ENCODE measurements around the gene IGSF11. TPM values are rescaled to one million over a fixed set of nuclear protein-coding genes. Genes with fewer than 3 reads are reported as not detected.

Gene IGSF11
- total and polyA plus RNA-seq, 2 donors (not counting 1 experiment from before 2014, with no cell fraction given): not detected

GRCh38 chr3:118981494-118982134 is 53.0 kb downstream of the IGSF11 start:
- Mint-ChIP-seq H3K27ac (no peak overlapping the region), H3K27me3 (peaks cover 26% of the 10 kb centered on the region), H3K4me1 (no peaks in the 10 kb centered on the region), H3K9me3 (ENCODE audit: insufficient read depth) (no peaks in the 10 kb centered on the region), H3K4me3 (no peak overlapping the region)
- ATAC-seq (ENCODE audit: low read depth) (no peak), DNase-seq (no peak)
- Histone ChIP-seq H3K4me1 (ENCODE audit: control insufficient read depth in 2 of 2, insufficient read depth in 2 of 2, low read length in 2 of 2) (no peaks in the 10 kb centered on the region), H3K4me3 (ENCODE audit: control extremely low read depth in 1 of 5, extremely low read depth in 1 of 5, insufficient read depth in 1 of 5, low read depth in 2 of 5, low read length in 4 of 5) (no peak overlapping the region), H4K20me1 (ENCODE audit: control insufficient read depth, insufficient read depth, low read length, poor library complexity, severe bottlenecking) (no peaks in the 10 kb centered on the region), H3K9me3 (ENCODE audit: control extremely low read depth in 1 of 3, control insufficient read depth in 2 of 3, insufficient read depth in 1 of 3, low read length in 2 of 3) (peaks cover 0 to 5% (median 0%) of the 10 kb centered on the region in 3 donors), H2AFZ (ENCODE audit: insufficient read depth, low read depth, low read length, poor library complexity, severe bottlenecking) (no peak overlapping the region), H3K36me3 (replicated peaks in 1 of 2; ENCODE audit: control extremely low read depth in 1 of 2, control insufficient read depth in 1 of 2, extremely low read depth in 1 of 2, insufficient read depth in 2 of 2, low read length in 1 of 2) (no peaks in the 10 kb centered on the region), H3K27ac (ENCODE audit: low read length in 2 of 2) (no peak overlapping the region), H3K9ac (ENCODE audit: low read length) (no peak overlapping the region), H3K79me2 (ENCODE audit: control insufficient read depth, insufficient read depth, low read length) (no peaks in the 10 kb centered on the region), H3K4me2 (replicated peaks; ENCODE audit: low read depth, low read length, poor library complexity, severe bottlenecking) (no peak overlapping the region), H3K27me3 (replicated peaks in 1 of 4; ENCODE audit: control extremely low read depth in 1 of 4, control insufficient read depth in 3 of 4, insufficient read depth in 4 of 4, low read length in 3 of 4) (no peaks in the 10 kb centered on the region)
- intact Hi-C loops (cut with micrococcal nuclease): no loop called here
- no peak for TF ChIP-seq EZH2 (IDR thresholded peaks at IDR 0.05; ENCODE audit: borderline replicate concordance, insufficient read depth, low read depth, low read length, poor library complexity, severe bottlenecking)
- TF ChIP-seq, protein P1, sequence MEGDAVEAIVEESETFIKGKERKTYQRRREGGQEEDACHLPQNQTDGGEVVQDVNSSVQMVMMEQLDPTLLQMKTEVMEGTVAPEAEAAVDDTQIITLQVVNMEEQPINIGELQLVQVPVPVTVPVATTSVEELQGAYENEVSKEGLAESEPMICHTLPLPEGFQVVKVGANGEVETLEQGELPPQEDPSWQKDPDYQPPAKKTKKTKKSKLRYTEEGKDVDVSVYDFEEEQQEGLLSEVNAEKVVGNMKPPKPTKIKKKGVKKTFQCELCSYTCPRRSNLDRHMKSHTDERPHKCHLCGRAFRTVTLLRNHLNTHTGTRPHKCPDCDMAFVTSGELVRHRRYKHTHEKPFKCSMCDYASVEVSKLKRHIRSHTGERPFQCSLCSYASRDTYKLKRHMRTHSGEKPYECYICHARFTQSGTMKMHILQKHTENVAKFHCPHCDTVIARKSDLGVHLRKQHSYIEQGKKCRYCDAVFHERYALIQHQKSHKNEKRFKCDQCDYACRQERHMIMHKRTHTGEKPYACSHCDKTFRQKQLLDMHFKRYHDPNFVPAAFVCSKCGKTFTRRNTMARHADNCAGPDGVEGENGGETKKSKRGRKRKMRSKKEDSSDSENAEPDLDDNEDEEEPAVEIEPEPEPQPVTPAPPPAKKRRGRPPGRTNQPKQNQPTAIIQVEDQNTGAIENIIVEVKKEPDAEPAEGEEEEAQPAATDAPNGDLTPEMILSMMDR (IDR thresholded peaks at IDR 0.05): no peak
- WGBS (ENCODE audit: insufficient coverage): 79% methylated on average over 6 of the region's 6 CpGs
- POLR2A ChIA-PET: no interaction called here
- CTCF ChIA-PET: no interaction called here

- Histone ChIP-seq H3K79me2 (ENCODE audit: control insufficient read depth, insufficient read depth, low read length) (no peaks in the 10 kb centered on the region), H3K27me3 (replicated peaks in 1 of 4; ENCODE audit: control extremely low read depth in 1 of 4, control insufficient read depth in 3 of 4, insufficient read depth in 4 of 4, low read length in 3 of 4) (no peaks in the 10 kb centered on the region), H3K9me3 (ENCODE audit: control extremely low read depth in 1 of 3, control insufficient read depth in 2 of 3, insufficient read depth in 1 of 3, low read length in 2 of 3) (peaks cover 0 to 5% (median 0%) of the 10 kb centered on the region in 3 donors), H3K4me3 (ENCODE audit: control extremely low read depth in 1 of 5, extremely low read depth in 1 of 5, insufficient read depth in 1 of 5, low read depth in 2 of 5, low read length in 4 of 5) (no peak overlapping the region), H3K27ac (ENCODE audit: low read length in 2 of 2) (no peak overlapping the region), H3K36me3 (replicated peaks in 1 of 2; ENCODE audit: control extremely low read depth in 1 of 2, control insufficient read depth in 1 of 2, extremely low read depth in 1 of 2, insufficient read depth in 2 of 2, low read length in 1 of 2) (no peaks in the 10 kb centered on the region), H3K9ac (ENCODE audit: low read length) (no peak overlapping the region), H4K20me1 (ENCODE audit: control insufficient read depth, insufficient read depth, low read length, poor library complexity, severe bottlenecking) (no peaks in the 10 kb centered on the region), H3K4me1 (ENCODE audit: control insufficient read depth in 2 of 2, insufficient read depth in 2 of 2, low read length in 2 of 2) (no peaks in the 10 kb centered on the region), H3K4me2 (replicated peaks; ENCODE audit: low read depth, low read length, poor library complexity, severe bottlenecking) (no peak overlapping the region), H2AFZ (ENCODE audit: insufficient read depth, low read depth, low read length, poor library complexity, severe bottlenecking) (no peak overlapping the region)
- no CpG with 5 or more reads among the region's 2 CpGs for WGBS (ENCODE audit: insufficient coverage)
- Mint-ChIP-seq H3K9me3 (ENCODE audit: insufficient read depth) (no peaks in the 10 kb centered on the region), H3K4me3 (no peak overlapping the region), H3K4me1 (no peaks in the 10 kb centered on the region), H3K27ac (no peak overlapping the region), H3K27me3 (peaks cover 26% of the 10 kb centered on the region)
- ATAC-seq (ENCODE audit: low read depth) (no peak), DNase-seq (no peak)
- TF ChIP-seq EZH2 (IDR thresholded peaks at IDR 0.05; ENCODE audit: borderline replicate concordance, insufficient read depth, low read depth, low read length, poor library complexity, severe bottlenecking): no peak
- TF ChIP-seq, protein P1 (IDR thresholded peaks at IDR 0.05): no peak
- CTCF ChIA-PET: no interaction called here
- POLR2A ChIA-PET: no interaction called here
- intact Hi-C loops (cut with micrococcal nuclease): no loop called here
Observed at GRCh38 chr3:118980832-118981231, 53.8 kb downstream of the IGSF11 start.
